WTC11 (cell line): ENCODE results near the gene DSC2. TPM values are rescaled to one million over a fixed set of nuclear protein-coding genes. Genes with fewer than 3 reads are reported as not detected.
"Not testable (repeated sequence)": the region's sequence is repeated elsewhere in the genome, so short reads cannot be mapped to it uniquely, and the experiment has no call there.

Source experiments
- ATAC-seq: fragments of 200-7000 bp; cut with Tn5 transposase; 2 replicates; pipeline ENCODE4 v1.10.0; 2021; ENCODE audit warnings: mild to moderate bottlenecking, moderate library complexity
- CTCF ChIA-PET: fragments of 300-600 bp; sonication (Branson Sonifier 250); formaldehyde crosslinking; loops from one replicate; lab custom pipeline; 2021; ENCODE audit warnings: antibody characterized with exemption; lab: Charles Lee
- POLR2A ChIA-PET: fragments of 350-600 bp; sonication (Branson Sonifier 250); formaldehyde crosslinking; loops from one replicate; lab custom pipeline; 2021; ENCODE audit warnings: antibody characterized with exemption; lab: Charles Lee
- DNase-seq: peaks from one replicate; pipeline ENCODE4 v3.0.0; 2021; ENCODE audit warnings: low spot score
- H3K27ac Mint-ChIP-seq: 2 replicates; pipeline ENCODE4 v1.8.0; 2021; ENCODE audit warnings: mixed read lengths
- H3K27me3 Mint-ChIP-seq: 2 replicates; pipeline ENCODE4 v1.8.0; 2021; ENCODE audit warnings: low read depth, mild to moderate bottlenecking, moderate library complexity, mixed read lengths
- H3K36me3 Mint-ChIP-seq: 2 replicates; pipeline ENCODE4 v1.8.0; 2021; ENCODE audit warnings: mixed read lengths
- H3K4me1 Mint-ChIP-seq: 2 replicates; pipeline ENCODE4 v1.8.0; 2022; ENCODE audit warnings: mixed read lengths
- H3K4me3 Mint-ChIP-seq: 2 replicates; pipeline ENCODE4 v1.8.0; 2021; ENCODE audit warnings: mild to moderate bottlenecking, moderate library complexity, mixed read lengths
- H3K9me3 Mint-ChIP-seq: 2 replicates; pipeline ENCODE4 v1.8.0; 2021; ENCODE audit warnings: mixed read lengths
- FOXP1 ChIP-seq: sonication (generic); formaldehyde crosslinking; IDR thresholded peaks from 2 replicates; pipeline ENCODE4 v1.8.0; 2022; ENCODE audit warnings: missing genetic modification reagents, mild to moderate bottlenecking, moderate library complexity, borderline replicate concordance
- MLX ChIP-seq: sonication (generic); formaldehyde crosslinking; IDR thresholded peaks from 2 replicates; pipeline ENCODE4 v1.8.1; 2023; ENCODE audit warnings: mild to moderate bottlenecking, missing genetic modification reagents, moderate library complexity
- PRRX2 ChIP-seq: fragments of 250-450 bp; sonication (Bioruptor Pico); IDR thresholded peaks from 2 replicates; pipeline ENCODE4 v1.8.0; 2021; ENCODE audit warnings: mild to moderate bottlenecking
- ZNF138 ChIP-seq: sonication (generic); formaldehyde crosslinking; conservative IDR thresholded peaks from 2 replicates; pipeline ENCODE4 v1.8.1; 2022; ENCODE audit warnings: mild to moderate bottlenecking, moderate library complexity, missing genetic modification reagents
- ZNF425 ChIP-seq: fragments of 250-450 bp; sonication (Bioruptor Pico); conservative IDR thresholded peaks from 2 replicates; pipeline ENCODE4 v1.9.0; 2021; ENCODE audit warnings: mild to moderate bottlenecking
- total RNA-seq: library from RNA; stranded (reverse); gene quantifications from 3 replicates; pipeline ENCODE4 v1.2.3, GENCODE V29; 2021

The DSC2 gene
- total RNA-seq, 1 experiment from 2014 or later: 29.8 TPM

DNA sequence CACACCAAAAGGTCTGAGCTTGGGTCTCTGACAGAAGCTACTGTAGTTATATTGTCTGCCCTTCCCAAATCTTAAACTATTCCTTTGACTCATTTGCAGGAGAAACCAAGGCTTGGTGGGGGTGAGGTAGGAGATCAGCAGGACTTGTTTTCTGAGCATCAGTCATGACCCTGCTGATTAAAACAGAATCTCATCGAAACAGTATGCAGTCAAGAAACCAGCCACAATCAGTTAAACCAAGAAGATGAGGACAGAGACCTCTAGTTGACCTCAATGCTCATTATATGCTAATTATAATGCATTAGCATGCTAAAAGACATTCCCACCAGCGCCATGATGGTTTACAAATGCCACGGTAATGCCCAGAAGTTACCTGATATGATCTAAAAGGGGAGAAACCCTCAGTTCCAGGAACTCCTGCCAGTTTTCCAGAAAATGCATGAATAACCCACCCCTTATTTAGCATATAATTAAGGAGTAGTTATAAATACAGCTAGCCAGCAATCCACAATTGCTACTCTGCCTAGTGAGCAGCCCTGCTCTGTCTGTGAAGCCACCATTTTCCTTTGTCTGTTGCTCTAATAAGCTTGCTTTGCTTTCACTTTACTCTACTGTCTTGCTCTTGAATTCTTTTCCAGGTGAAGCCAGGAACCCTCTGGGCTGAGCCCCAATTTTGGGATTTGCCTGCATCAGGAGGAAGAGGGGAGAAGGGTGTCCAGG, 86.3 kb downstream of the DSC2 start (continued):
- TF ChIP-seq MLX (CRISPR knock-in tag) (no peak), ZNF138 (CRISPR knock-in tag) (no peak), FOXP1 (CRISPR knock-in tag) (no peak), ZNF425 (no peak)
- TF ChIP-seq, all 79 proteins: peak for 0

GRCh38 chr18:31011455-31011854, 90.8 kb downstream of the DSC2 start:
- H3K4me3 Mint-ChIP-seq, H3K9me3 Mint-ChIP-seq: not testable (repeated sequence)
- CTCF ChIA-PET: interaction anchor here (0.6 kb wide), 1 partner anchor 158 kb away, joined by 4 read pairs; no protein-coding TSS in a partner anchor

GRCh38 chr18:31010601-31011000, 91.6 kb downstream of the DSC2 start:
- Mint-ChIP-seq H3K36me3 (no peaks in the 10 kb centered on the region), H3K27ac (no peak overlapping the region), H3K9me3 (no peaks in the 10 kb centered on the region), H3K4me3 (no peak overlapping the region), H3K4me1 (no peaks in the 10 kb centered on the region), H3K27me3 (no peaks in the 10 kb centered on the region)
- CTCF ChIA-PET: no interaction called here
- DNase-seq (no peak), ATAC-seq (no peak)
- no peak for TF ChIP-seq PRRX2
- POLR2A ChIA-PET: no interaction called here

More at GRCh38 chr18:31011455-31011854, 90.8 kb downstream of the DSC2 start:
- ATAC-seq, H3K4me1 Mint-ChIP-seq, H3K27me3 Mint-ChIP-seq, H3K36me3 Mint-ChIP-seq, H3K27ac Mint-ChIP-seq, DNase-seq, POLR2A ChIA-PET: not testable (repeated sequence)

Other genes with a start within 250 kb of the DSC2 start
- 2.1 to 2.8 TPM (median 2.6 TPM) in 3 replicates for gene DSC3, start 59.7 kb downstream of the DSC2 start, total RNA-seq
- not detected in 3 replicates for gene DSC1, start 60.4 kb upstream of the DSC2 start, total RNA-seq
- gene DSG1, start 215.7 kb upstream of the DSC2 start, total RNA-seq: 0.07 to 0.09 TPM in 2 of 3 replicates, not detected in the other